Fibroblast of villous mesenchyme (primary cell): ENCODE results near the gene SYN1. TPM values are rescaled to one million over a fixed set of nuclear protein-coding genes. Genes with fewer than 3 reads are reported as not detected.
A peak's percentile ranks its signal among the peaks of the same experiment; 100 is the strongest.

Experiments
- DNase-seq: peaks from one replicate; pipeline ENCODE4 v3.0.0-alpha.2; 2010; ENCODE audit warnings: low read depth
- H3K4me3 ChIP-seq: 2 replicates; pipeline ENCODE4 v1.5.1; 2011; ENCODE audit warnings: low read depth, mild to moderate bottlenecking, low read length
- small RNA-seq: library from RNA; depleted of rRNA; stranded (forward); fragments of <200 nt; gene quantifications from one replicate; pipeline ENCODE3, GENCODE V24; 2012
- total RNA-seq: library from RNA; depleted of rRNA; stranded (reverse); fragments of >200 nt; gene quantifications from 2 replicates; pipeline ENCODE4 v1.2.3, GENCODE V29; 2012
- TF ChIP-seq, protein P1 (sequence below): IDR thresholded peaks from 2 replicates; pipeline ENCODE4 v1.5.1; 2012; ENCODE audit warnings: low read depth, mild to moderate bottlenecking, low read length; ENCODE audit not compliant: insufficient read depth

SYN1 gene
- total RNA-seq, 1 donor, result not detected

DNA sequence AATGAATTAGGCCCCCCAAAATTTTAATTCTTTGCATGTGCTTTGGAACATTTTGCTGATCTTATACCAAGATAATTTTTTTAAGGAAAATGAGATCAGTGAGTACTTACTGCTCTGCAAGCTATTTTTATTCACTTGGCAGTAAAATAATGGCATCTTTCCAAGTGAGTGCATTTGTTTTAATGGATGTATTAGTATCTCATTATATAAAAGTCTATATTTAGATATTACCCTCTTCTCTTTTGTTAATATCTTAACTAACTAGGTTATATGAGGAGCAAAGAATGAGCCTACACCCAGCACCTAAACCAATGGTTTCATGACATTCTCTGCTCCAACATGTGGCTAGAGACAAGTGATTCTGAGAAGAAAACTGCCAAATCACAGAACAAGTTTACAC is 79.8 kb downstream of the SYN1 start:
- H3K4me3 ChIP-seq, result no peak overlapping the region
- DNase-seq, result no peak
- TF ChIP-seq, protein P1, sequence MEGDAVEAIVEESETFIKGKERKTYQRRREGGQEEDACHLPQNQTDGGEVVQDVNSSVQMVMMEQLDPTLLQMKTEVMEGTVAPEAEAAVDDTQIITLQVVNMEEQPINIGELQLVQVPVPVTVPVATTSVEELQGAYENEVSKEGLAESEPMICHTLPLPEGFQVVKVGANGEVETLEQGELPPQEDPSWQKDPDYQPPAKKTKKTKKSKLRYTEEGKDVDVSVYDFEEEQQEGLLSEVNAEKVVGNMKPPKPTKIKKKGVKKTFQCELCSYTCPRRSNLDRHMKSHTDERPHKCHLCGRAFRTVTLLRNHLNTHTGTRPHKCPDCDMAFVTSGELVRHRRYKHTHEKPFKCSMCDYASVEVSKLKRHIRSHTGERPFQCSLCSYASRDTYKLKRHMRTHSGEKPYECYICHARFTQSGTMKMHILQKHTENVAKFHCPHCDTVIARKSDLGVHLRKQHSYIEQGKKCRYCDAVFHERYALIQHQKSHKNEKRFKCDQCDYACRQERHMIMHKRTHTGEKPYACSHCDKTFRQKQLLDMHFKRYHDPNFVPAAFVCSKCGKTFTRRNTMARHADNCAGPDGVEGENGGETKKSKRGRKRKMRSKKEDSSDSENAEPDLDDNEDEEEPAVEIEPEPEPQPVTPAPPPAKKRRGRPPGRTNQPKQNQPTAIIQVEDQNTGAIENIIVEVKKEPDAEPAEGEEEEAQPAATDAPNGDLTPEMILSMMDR, result no peak

DNA sequence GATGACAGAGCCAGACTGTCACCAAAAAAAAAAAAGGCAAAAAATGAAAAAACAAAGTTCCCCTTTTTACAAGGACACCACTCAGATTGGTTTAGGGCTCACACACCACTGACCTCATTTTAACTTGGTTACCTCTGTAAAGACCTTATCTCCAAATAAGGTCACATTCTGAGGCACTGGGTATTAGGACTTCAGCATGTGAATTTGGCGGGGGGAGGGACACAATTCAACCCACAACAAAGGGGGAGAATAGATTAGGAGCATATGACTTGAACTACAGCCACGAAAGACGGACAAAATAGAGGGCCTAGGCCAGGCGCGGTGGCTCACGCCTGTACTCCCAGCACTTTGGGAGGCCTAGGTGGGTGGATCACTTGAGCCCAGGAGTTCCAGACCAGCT is 89.6 kb downstream of the SYN1 start:
- no peak for DNase-seq
- no peak overlapping the region for H3K4me3 ChIP-seq
- TF ChIP-seq, protein P1, result no peak

DNA sequence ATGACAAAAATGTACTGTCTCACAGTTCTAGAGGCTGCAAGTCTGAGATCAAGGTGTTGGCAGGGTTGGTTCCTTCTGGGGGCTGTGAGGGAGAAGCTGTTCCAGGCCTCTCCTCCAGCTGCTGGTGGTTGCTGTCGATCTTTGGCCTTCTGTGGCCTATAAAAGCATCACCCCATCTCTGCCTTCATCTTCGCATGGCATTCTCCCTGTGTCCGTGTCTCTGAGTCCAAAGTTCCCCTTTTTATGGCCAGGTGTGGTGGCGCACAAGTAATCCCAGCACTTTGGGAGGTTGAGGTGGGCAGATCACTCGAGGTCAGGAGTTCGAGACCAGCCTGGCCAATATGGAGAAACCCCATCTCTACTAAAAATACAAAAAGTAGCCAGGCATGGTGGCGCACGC is 90.1 kb downstream of the SYN1 start:
- no peak overlapping the region for H3K4me3 ChIP-seq
- no peak for DNase-seq
- TF ChIP-seq, protein P1, result no peak

DNA sequence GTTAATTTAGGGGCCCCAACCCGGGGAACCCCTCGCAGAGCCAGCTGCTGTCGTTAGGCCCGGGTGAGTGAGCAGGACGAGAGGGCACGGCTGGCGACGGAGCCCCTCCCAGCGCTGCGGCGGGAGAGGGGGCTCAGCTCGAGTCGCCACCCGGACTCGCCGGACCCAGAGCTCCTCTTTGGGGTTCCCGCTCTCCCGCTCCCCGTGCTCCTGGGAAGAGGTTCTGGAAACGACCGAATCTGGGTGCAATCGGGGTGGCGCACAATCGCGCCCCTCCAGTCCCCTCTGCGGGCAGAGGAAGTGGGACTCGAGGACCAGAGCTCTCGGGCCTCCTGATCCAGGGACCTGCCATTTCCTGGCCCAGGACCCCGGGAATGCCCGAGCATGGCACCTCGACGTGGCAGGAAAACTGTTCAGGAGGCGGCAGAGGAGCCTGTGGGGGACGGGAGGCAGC is 95.9 kb downstream of the SYN1 start:
- TF ChIP-seq, protein P1, result no peak
- H3K4me3 ChIP-seq, result peak overlapping the region; percentile 61
- no peak for DNase-seq

DNA sequence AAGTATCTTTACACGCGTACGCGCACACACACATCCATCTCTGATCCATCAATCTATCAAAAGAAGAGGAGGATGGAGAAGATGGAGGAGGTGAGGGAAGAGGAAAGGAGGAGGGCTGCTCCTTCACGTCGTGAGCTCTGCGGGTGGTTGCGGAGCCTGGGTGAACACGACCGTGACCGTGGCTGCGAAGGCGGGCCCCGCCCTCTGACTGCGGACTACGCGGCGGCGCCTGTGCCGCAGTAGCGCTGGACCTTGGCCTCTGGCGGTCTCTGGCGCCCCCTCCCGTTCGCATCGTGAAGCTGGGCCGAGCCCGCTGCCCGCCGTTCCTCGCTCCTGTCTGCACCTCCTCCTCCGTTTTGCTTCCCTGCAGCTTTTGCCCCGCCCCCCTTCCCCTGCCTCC is 96.4 kb downstream of the SYN1 start:
- DNase-seq, result peak; percentile 67

More for the DNA sequence above, 96.4 kb downstream of the SYN1 start:
- TF ChIP-seq, protein P1, result peak; percentile 66
- peak overlapping the region; percentile 61 for H3K4me3 ChIP-seq

Small RNA genes lying within 50 kb of the gene (small RNA-seq; reads per million reads assigned to genes)
- gene MIR4769, result not detected

Other genes starting within 250 kb of the SYN1 start
- under 0.01 TPM in 2 replicates for gene ZNF157, start 249.3 kb downstream of the SYN1 start, total RNA-seq
- 7.7 and 12.5 TPM in 2 replicates for gene ZNF41, start 136.6 kb downstream of the SYN1 start, total RNA-seq
- 17.4 and 23.3 TPM in 2 replicates for gene ARAF, start 58.7 kb downstream of the SYN1 start, total RNA-seq
- 331 and 493 TPM in 2 replicates for gene TIMP1, start 37.4 kb downstream of the SYN1 start, total RNA-seq
- gene CFP, start 10.1 kb upstream of the SYN1 start, total RNA-seq, result under 0.01 and 0.32 TPM in 2 replicates
- 21.2 and 22.5 TPM in 2 replicates for gene ELK1, start 30.7 kb upstream of the SYN1 start, total RNA-seq
- 91.5 and 101 TPM in 2 replicates for gene UXT, start 39.3 kb upstream of the SYN1 start, total RNA-seq
- 6.8 and 9.1 TPM in 2 replicates for gene ZNF81, start 217.0 kb upstream of the SYN1 start, total RNA-seq